SIG-M5 treated with dmso at 0.1 percent for 504 hours (cell line): ENCODE measurements around the gene CTU1.
A peak's percentile ranks its signal among the peaks of the same experiment; 100 is the strongest.

Source experiments
- DNase-seq: peaks from one replicate; lab custom pipeline; 2025; ENCODE audit not compliant: unreplicated experiment; lab: John Stamatoyannopoulos, UW

Gene CTU1

GRCh38 chr19:51107406-51108065 is 673 bp downstream of the CTU1 start:
- no peak for DNase-seq

GRCh38 chr19:51103926-51104341 is 4.3 kb downstream of the CTU1 start:
- DNase-seq: no peak

GRCh38 chr19:51102991-51103390 is 5.2 kb downstream of the CTU1 start:
- no peak for DNase-seq

GRCh38 chr19:51101171-51101865 is 6.9 kb downstream of the CTU1 start:
- no peak for DNase-seq

- DNase-seq: no peak
Measured at GRCh38 chr19:51100601-51101000, 7.6 kb downstream of the CTU1 start.

GRCh38 chr19:51099047-51099382 is 9.2 kb downstream of the CTU1 start:
- no peak for DNase-seq

GRCh38 chr19:51098365-51099046 is 9.7 kb downstream of the CTU1 start:
- no peak for DNase-seq

- DNase-seq: no peak
Measured at GRCh38 chr19:51097796-51098195, 10.4 kb downstream of the CTU1 start.

GRCh38 chr19:51097166-51097738 is 11.0 kb downstream of the CTU1 start:
- peak; percentile 19 for DNase-seq

GRCh38 chr19:51096473-51097165 is 11.6 kb downstream of the CTU1 start:
- DNase-seq: peak; percentile 12

GRCh38 chr19:51094696-51095279 is 13.4 kb downstream of the CTU1 start:
- no peak for DNase-seq

GRCh38 chr19:51093510-51094345 is 14.5 kb downstream of the CTU1 start:
- no peak for DNase-seq

- DNase-seq: no peak
Measured at GRCh38 chr19:51093101-51093500, 15.1 kb downstream of the CTU1 start.

GRCh38 chr19:51091895-51092873 is 16.0 kb downstream of the CTU1 start:
- DNase-seq: no peak

GRCh38 chr19:51091126-51091525 is 17.1 kb downstream of the CTU1 start:
- no peak for DNase-seq

GRCh38 chr19:51090471-51090870 is 17.7 kb downstream of the CTU1 start:
- DNase-seq: no peak

GRCh38 chr19:51089786-51090185 is 18.4 kb downstream of the CTU1 start:
- no peak for DNase-seq

GRCh38 chr19:51086153-51086850 is 21.9 kb downstream of the CTU1 start:
- no peak for DNase-seq
